Measurements from ENCODE around the gene HOOK2.
"Not testable (repeated sequence)": the region's sequence is repeated elsewhere in the genome, so short reads cannot be mapped to it uniquely, and the experiment has no call there.

Gene HOOK2

DNA sequence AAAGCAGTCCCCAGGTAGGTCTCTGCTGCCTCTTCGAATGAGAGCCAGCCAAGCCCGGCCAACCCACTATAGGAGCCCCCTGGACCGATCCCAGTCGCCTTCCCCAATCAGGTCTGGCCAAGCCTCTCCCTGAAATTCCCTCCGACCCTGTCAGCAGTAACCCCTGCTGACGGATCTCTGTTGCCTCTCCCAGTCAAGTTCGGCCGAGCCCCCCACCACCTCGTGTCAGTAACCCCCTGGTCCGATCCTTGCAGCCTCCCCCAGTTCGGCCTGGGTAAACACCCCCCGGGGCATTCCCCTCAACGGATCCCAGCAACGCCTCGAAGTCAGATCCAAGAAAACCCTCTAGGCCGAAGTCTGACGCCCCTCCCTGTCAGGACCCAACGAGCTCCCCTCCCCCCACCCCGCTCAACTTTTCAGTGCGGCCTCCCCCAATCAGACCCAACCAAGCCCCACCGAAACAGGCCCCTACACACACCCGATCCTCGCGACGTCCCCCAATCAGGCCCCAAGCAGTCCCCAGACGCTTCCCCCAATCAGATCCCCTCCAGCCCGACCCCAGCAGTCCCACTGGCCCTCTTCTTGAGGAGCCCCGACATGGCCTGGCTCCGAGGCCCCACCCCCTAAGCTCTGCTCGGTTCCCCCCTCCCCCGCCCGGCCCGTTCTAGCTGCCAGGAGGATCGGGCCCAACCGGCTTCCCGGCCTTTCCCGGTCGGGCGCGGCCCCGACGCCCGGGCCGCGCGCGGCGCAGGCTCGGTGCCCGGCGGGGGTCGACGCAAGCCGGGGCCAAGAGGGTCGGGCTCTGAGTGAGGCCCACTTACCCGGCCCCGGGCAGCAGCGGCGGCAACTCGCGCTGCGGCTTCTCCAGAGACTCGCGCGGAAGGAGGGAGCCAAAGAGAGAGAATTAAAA, 53.4 kb downstream of the HOOK2 start:
- DNase-seq (ENCODE audit: low read depth): no peak

DNA sequence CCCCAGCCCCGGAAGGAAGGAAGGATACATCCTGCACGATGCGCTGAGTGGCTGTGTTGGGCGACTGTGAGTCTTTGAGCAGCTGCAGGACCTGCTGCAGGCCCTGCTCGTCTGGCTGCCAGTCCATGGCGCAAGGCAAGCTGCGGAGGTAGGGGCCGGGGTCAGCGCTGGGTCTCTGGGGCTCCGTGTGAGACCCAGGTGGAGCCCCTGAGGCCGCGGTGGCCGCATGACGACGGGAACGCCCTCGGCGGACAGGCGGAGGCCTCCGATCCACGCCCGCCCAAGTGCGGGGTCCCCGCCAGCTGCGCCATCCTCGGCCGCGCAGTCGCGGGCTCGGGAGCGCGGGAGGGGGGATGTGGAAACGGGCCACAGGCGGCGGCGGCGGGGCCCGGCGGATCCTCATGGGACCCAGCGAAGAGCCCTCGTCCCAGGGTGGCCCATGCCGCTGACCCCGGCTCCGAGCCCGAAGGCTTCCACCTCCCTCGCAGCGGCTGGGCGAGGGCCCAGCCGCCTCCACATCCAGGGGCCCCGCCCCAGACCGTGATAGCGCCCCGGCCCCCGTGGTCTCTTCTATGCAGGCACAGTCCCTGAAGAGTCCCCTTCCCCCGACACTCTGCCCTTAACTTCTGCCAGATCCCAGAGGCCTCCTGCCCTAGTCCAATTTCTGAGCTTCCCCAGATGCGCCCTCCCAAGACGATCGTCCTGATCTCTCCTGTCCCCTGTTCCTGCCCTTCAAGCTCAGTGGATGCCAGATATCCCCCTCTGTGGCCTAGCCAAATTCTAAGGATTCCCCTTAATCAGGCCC, 54.3 kb downstream of the HOOK2 start:
- no peak for DNase-seq (ENCODE audit: low read depth)

DNA sequence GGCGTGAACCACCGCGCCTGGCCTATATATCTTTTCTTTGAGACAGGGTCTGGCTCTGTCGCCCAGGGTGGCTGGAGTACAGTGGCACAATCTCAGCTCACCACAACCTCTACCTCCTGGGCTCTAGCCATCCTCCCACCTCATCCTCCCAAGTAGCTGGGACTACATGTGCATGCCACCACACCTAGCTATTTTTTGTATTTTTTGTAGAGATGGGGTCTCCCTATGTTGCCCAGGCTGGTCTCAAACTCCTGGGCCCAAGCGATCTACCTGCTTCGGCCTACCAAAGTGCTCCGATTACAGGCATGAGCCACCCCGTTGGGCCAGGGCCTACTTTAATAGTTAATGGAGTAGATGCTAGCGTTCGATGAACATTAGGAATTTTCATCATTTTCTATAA, 55.1 kb downstream of the HOOK2 start:
- DNase-seq (ENCODE audit: low read depth): no peak

DNA sequence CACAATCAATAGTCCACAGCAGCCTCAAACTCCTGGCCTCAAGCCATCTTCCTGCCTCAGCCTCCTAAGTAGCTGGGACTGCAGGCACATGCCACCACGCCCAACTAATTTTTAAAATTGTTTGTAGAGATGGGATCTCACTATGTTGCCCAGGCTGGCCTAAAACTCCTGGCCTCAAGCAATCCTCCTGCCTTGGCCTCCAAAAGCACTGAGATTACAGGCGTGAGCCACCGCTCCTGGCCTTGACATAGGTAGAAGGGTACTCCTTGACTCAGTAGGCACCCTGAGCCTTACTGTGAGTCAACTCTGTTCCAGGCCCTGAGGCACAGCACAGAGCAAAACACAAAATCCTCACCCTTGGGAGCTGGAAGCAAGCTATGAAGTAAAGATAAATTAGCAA, 59.4 kb downstream of the HOOK2 start:
- no peak for DNase-seq (ENCODE audit: low read depth)

DNA sequence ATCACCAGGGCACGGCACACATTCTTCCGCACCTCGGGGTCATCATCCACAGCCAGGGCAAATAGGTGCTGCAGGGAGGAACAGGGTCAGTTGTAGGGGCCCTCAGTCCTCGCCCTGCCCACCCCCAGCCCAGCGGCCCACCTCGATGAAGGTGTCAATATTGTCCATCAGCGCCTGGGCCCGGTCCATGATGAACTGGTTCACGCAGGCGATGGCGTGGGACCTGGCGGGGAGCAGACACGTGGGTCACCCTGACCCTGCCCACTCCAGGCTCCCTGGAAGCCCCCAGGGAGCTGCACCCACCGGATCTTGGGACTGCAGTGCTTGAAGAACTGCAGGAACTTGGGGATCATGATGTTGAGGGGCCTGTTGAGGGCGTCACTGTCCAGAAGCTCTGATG, 60.2 kb downstream of the HOOK2 start:
- no peak for DNase-seq (ENCODE audit: low read depth)

DNA sequence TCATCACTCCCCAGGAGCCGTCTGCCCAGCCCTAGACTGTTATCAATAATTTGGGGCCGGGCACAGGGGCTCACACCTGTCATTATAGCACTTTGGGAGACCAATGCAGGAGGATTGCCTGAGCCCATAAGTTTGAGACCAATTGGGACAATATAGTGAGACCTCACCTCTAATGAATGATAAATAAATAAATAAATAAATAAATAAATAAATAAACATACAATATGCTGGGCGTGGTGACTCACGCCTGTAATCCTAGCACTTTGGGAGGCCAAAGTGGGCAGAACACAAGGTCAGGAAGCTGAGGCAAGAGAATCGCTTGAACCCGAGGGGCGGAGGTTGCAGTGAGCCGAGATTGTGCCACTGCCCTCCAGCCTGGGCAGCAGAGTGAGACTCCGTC, 62.0 kb downstream of the HOOK2 start:
- not testable (repeated sequence) for DNase-seq (ENCODE audit: low read depth)

Data from stimulated activated CD8-positive, alpha-beta memory T cell treated with anti-CD3 and anti-CD28 coated beads, Interleukin-12 subunit alpha, Interleukin-12 subunit beta, amount 100 ng/mL, for 4 hours (primary cell).